GM23338 (cell line): ENCODE results near the gene CFAP157. TPM values are rescaled to one million over a fixed set of nuclear protein-coding genes. Genes with fewer than 3 reads are reported as not detected.

Experiments used
- ATAC-seq: fragments of 200-7000 bp; cut with Tn5 transposase; 3 replicates; pipeline ENCODE4 v1.9.1; 2020
- DNase-seq: peaks from one replicate; pipeline ENCODE4 v3.0.0-alpha.2; 2015; ENCODE audit warnings: low spot score
- H2AFZ ChIP-seq: fragments of 200-600 bp; sonication (generic); 2 replicates; pipeline ENCODE4 v1.8.0; 2016; ENCODE audit warnings: antibody characterized with exemption, mild to moderate bottlenecking, moderate library complexity
- H3F3A ChIP-seq: fragments of 200-600 bp; sonication (generic); replicated peaks from 2 replicates; pipeline ENCODE4 v1.8.0; 2017; ENCODE audit warnings: antibody characterized with exemption, mixed run types, low read depth
- H3K27ac ChIP-seq: fragments of 200-600 bp; sonication (generic); 2 replicates; pipeline ENCODE4 v1.6.1; 2016; ENCODE audit warnings: low read depth
- H3K27me3 ChIP-seq: fragments of 200-600 bp; sonication (generic); 2 replicates; pipeline ENCODE4 v1.8.0; 2016; ENCODE audit warnings: mild to moderate bottlenecking, mixed run types, moderate library complexity; ENCODE audit not compliant: insufficient read depth
- H3K36me3 ChIP-seq: fragments of 200-600 bp; sonication (generic); 2 replicates; pipeline ENCODE4 v1.8.0; 2016; ENCODE audit warnings: mild to moderate bottlenecking; ENCODE audit not compliant: insufficient read depth
- H3K4me1 ChIP-seq: fragments of 200-600 bp; sonication (generic); 2 replicates; pipeline ENCODE4 v1.8.0; 2016; ENCODE audit warnings: mild to moderate bottlenecking, moderate library complexity; ENCODE audit not compliant: insufficient read depth
- H3K4me2 ChIP-seq: fragments of 200-600 bp; sonication (generic); 2 replicates; pipeline ENCODE4 v1.7.1; 2017; ENCODE audit warnings: mixed run types
- H3K4me3 ChIP-seq: fragments of 200-600 bp; sonication (generic); 2 replicates; pipeline ENCODE4 v1.6.1; 2016; ENCODE audit warnings: mixed run types
- H3K79me2 ChIP-seq: fragments of 200-600 bp; sonication (generic); replicated peaks from 2 replicates; pipeline ENCODE4 v1.8.0; 2017; ENCODE audit warnings: mild to moderate bottlenecking; ENCODE audit not compliant: insufficient read depth
- H3K9me2 ChIP-seq: fragments of 200-600 bp; sonication (generic); 2 replicates; pipeline ENCODE4 v1.8.0; 2017; ENCODE audit not compliant: insufficient read depth
- H4K20me1 ChIP-seq: fragments of 200-600 bp; sonication (generic); replicated peaks from 2 replicates; pipeline ENCODE4 v1.8.0; 2017; ENCODE audit warnings: mild to moderate bottlenecking; ENCODE audit not compliant: insufficient read depth
- H3K27ac Mint-ChIP-seq: 2 replicates; pipeline ENCODE4 v1.8.0; 2020; ENCODE audit warnings: inconsistent platforms, mild to moderate bottlenecking, moderate library complexity, mixed read lengths
- H3K27me3 Mint-ChIP-seq: 3 replicates; pipeline ENCODE4 v1.8.0; 2022; ENCODE audit warnings: low read depth, mild to moderate bottlenecking, moderate library complexity, mixed read lengths, inconsistent platforms; ENCODE audit not compliant: insufficient read depth, poor library complexity
- H3K36me3 Mint-ChIP-seq: 3 replicates; pipeline ENCODE4 v1.8.0; 2021; ENCODE audit warnings: low read depth, mild to moderate bottlenecking, inconsistent platforms, moderate library complexity, mixed read lengths
- H3K4me1 Mint-ChIP-seq: 3 replicates; pipeline ENCODE4 v1.8.0; 2020; ENCODE audit warnings: mild to moderate bottlenecking, inconsistent platforms, mixed read lengths
- H3K4me3 Mint-ChIP-seq: 3 replicates; pipeline ENCODE4 v1.8.0; 2021; ENCODE audit warnings: moderate library complexity, mild to moderate bottlenecking, inconsistent platforms, mixed read lengths
- H3K9me3 Mint-ChIP-seq: 3 replicates; pipeline ENCODE4 v1.8.0; 2020; ENCODE audit warnings: moderate library complexity, mild to moderate bottlenecking, inconsistent platforms, mixed read lengths
- EZH2phosphoT487 ChIP-seq: fragments of 200-600 bp; sonication (generic); IDR thresholded peaks from one replicate; pipeline ENCODE4 v1.8.1; 2018; ENCODE audit warnings: antibody characterized with exemption; ENCODE audit not compliant: unreplicated experiment
- ZNF331 ChIP-seq: fragments of 250-450 bp; sonication (Bioruptor Pico); IDR thresholded peaks from 2 replicates; pipeline ENCODE4 v1.5.0; 2020; ENCODE audit warnings: low read depth, mild to moderate bottlenecking, moderate library complexity
- polyA plus RNA-seq: library from polyadenylated mRNA; unstranded; fragments of >200 nt; fragmentation: Nextera tagmentation; extraction: Ambion mirVana; gene quantifications from 2 replicates; pipeline ENCODE4 v1.2.1, GENCODE V29; 2016
- total RNA-seq: library from RNA; depleted of rRNA; stranded (reverse); fragments of >200 nt; shearing (Covaris generic); gene quantifications from 2 replicates; pipeline ENCODE4 v1.2.3, GENCODE V29; 2014
- TF ChIP-seq, protein P1 (sequence below): fragments of 250-450 bp; sonication (Bioruptor Pico); IDR thresholded peaks from 2 replicates; pipeline ENCODE4 v1.5.0; 2020; ENCODE audit warnings: mild to moderate bottlenecking, moderate library complexity
- TF ChIP-seq, protein P2 (sequence below), 2 experiments: fragments of 200-600 bp in 1 of 2; sonication (generic) in 1 of 2; conservative IDR thresholded peaks; 2 replicates each; pipeline versions ENCODE4 v1.5.1 to v1.6.1; 2016 to 2017; ENCODE audit warnings: antibody characterized with exemption in 2 of 2, low read depth in 2 of 2, mild to moderate bottlenecking in 2 of 2, moderate library complexity in 1 of 2
- TF ChIP-seq, protein P3 (sequence below): IDR thresholded peaks from one replicate; pipeline ENCODE4 v1.6.1; 2018; ENCODE audit warnings: antibody characterized with exemption; ENCODE audit not compliant: unreplicated experiment

The CFAP157 gene
- total and polyA plus RNA-seq, 2 experiments from 2014 or later, result 0.17 to 0.55 TPM

DNA sequence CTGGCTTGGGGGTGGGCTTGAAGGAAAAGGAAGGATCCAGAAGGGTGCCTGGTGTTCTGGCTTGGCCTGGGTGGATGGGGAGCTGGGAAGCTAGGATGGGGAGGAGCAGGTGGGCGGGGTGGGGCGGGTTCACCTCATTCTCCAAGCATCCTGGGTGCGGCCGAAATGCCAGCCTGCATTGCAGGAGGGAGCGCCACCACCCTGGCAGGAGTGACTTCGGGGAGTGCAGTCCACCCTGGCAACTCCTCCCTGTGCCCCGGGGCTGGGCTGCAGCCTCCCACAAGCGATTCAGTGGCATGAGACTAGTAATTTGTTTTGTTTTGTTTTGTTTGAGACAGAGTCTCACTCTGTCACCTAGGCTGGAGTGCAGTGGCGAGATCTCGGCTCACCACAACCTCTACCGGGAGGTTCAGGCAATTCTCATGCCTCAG lies 14.6 kb downstream of the CFAP157 start:
- H3K27ac Mint-ChIP-seq, result no peak overlapping the region
- no peak overlapping the region for H3K4me3 Mint-ChIP-seq

DNA sequence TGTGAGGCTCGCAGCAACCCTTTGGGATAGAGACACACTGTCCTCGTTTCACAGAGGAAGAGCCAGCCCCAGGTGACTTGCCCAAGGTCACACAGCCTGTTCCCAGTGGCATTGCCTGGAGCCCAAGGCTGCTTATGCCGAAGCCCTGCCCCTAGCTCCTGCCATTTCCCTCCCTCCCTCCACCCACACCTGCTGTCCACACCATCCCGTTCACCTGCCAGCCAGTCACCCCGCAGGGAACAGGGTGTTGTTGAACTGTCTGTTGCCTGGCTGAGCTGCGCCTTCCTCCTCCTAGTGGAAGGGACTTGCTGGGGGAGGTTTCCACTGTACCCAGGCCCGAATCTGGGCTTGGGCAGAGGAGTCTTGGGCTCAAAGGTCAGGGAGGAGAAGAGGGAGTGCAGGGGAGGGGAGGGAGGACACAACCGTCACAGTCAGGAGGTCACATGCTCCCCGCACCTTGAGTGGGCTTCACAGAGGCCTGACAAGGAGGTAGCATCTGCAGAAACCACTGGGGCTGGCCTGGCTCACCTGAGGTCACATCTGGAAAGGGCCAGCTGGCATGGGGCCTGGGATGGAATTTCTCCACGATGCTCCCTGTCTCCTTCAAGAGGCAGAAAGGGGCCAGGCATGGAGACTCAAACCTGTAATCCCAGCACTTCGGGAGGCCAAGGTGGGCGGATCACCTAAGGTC lies 15.4 kb downstream of the CFAP157 start:
- Histone ChIP-seq H3K27me3 (no peaks in the 10 kb centered on the region), H3K36me3 (no peaks in the 10 kb centered on the region), H3K27ac (peak overlapping the region; percentile 63; the same call in 1 of the 2 replicates), H3K4me2 (no peak overlapping the region), H4K20me1 (no peaks in the 10 kb centered on the region), H3F3A (0 out of 2 replicates have a peak, but pooled peaks cover 3% of the 10 kb centered on the region), H3K9me2 (no peaks in the 10 kb centered on the region), H3K4me1 (peaks cover 10% of the 10 kb centered on the region), H2AFZ (no peak overlapping the region), H3K79me2 (no peaks in the 10 kb centered on the region), H3K4me3 (no peak overlapping the region)
- DNase-seq, result no peak
- H3K27ac Mint-ChIP-seq, result no peak overlapping the region
- no peaks in the 10 kb centered on the region for H3K9me3 Mint-ChIP-seq
- H3K4me3 Mint-ChIP-seq, result no peak overlapping the region
- no peaks in the 10 kb centered on the region for H3K36me3 Mint-ChIP-seq
- H3K27me3 Mint-ChIP-seq, result peaks cover 8% of the 10 kb centered on the region
- no peak for ATAC-seq
- H3K4me1 Mint-ChIP-seq, result peaks cover 14% of the 10 kb centered on the region
- TF ChIP-seq ZNF331 (CRISPR knock-in tag) (no peak), EZH2phosphoT487 (no peak)
- TF ChIP-seq, protein P1, sequence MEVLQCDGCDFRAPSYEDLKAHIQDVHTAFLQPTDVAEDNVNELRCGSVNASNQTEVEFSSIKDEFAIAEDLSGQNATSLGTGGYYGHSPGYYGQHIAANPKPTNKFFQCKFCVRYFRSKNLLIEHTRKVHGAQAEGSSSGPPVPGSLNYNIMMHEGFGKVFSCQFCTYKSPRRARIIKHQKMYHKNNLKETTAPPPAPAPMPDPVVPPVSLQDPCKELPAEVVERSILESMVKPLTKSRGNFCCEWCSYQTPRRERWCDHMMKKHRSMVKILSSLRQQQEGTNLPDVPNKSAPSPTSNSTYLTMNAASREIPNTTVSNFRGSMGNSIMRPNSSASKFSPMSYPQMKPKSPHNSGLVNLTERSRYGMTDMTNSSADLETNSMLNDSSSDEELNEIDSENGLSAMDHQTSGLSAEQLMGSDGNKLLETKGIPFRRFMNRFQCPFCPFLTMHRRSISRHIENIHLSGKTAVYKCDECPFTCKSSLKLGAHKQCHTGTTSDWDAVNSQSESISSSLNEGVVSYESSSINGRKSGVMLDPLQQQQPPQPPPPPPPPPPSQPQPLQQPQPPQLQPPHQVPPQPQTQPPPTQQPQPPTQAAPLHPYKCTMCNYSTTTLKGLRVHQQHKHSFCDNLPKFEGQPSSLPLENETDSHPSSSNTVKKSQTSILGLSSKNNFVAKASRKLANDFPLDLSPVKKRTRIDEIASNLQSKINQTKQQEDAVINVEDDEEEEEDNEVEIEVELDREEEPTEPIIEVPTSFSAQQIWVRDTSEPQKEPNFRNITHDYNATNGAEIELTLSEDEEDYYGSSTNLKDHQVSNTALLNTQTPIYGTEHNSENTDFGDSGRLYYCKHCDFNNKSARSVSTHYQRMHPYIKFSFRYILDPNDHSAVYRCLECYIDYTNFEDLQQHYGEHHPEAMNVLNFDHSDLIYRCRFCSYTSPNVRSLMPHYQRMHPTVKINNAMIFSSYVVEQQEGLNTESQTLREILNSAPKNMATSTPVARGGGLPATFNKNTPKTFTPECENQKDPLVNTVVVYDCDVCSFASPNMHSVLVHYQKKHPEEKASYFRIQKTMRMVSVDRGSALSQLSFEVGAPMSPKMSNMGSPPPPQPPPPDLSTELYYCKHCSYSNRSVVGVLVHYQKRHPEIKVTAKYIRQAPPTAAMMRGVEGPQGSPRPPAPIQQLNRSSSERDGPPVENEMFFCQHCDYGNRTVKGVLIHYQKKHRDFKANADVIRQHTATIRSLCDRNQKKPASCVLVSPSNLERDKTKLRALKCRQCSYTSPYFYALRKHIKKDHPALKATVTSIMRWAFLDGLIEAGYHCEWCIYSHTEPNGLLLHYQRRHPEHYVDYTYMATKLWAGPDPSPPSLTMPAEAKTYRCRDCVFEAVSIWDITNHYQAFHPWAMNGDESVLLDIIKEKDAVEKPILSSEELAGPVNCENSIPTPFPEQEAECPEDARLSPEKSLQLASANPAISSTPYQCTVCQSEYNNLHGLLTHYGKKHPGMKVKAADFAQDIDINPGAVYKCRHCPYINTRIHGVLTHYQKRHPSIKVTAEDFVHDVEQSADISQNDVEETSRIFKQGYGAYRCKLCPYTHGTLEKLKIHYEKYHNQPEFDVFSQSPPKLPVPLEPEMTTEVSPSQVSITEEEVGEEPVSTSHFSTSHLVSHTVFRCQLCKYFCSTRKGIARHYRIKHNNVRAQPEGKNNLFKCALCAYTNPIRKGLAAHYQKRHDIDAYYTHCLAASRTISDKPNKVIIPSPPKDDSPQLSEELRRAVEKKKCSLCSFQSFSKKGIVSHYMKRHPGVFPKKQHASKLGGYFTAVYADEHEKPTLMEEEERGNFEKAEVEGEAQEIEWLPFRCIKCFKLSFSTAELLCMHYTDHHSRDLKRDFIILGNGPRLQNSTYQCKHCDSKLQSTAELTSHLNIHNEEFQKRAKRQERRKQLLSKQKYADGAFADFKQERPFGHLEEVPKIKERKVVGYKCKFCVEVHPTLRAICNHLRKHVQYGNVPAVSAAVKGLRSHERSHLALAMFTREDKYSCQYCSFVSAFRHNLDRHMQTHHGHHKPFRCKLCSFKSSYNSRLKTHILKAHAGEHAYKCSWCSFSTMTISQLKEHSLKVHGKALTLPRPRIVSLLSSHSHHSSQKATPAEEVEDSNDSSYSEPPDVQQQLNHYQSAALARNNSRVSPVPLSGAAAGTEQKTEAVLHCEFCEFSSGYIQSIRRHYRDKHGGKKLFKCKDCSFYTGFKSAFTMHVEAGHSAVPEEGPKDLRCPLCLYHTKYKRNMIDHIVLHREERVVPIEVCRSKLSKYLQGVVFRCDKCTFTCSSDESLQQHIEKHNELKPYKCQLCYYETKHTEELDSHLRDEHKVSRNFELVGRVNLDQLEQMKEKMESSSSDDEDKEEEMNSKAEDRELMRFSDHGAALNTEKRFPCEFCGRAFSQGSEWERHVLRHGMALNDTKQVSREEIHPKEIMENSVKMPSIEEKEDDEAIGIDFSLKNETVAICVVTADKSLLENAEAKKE (CRISPR knock-in tag), result no peak
- TF ChIP-seq, protein P2, sequence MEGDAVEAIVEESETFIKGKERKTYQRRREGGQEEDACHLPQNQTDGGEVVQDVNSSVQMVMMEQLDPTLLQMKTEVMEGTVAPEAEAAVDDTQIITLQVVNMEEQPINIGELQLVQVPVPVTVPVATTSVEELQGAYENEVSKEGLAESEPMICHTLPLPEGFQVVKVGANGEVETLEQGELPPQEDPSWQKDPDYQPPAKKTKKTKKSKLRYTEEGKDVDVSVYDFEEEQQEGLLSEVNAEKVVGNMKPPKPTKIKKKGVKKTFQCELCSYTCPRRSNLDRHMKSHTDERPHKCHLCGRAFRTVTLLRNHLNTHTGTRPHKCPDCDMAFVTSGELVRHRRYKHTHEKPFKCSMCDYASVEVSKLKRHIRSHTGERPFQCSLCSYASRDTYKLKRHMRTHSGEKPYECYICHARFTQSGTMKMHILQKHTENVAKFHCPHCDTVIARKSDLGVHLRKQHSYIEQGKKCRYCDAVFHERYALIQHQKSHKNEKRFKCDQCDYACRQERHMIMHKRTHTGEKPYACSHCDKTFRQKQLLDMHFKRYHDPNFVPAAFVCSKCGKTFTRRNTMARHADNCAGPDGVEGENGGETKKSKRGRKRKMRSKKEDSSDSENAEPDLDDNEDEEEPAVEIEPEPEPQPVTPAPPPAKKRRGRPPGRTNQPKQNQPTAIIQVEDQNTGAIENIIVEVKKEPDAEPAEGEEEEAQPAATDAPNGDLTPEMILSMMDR (conservative IDR thresholded peaks at IDR 0.05; ENCODE audit: low read depth in 2 of 2), result no peak

More for the DNA sequence above, 14.6 kb downstream of the CFAP157 start:
- H3K4me2 ChIP-seq, result no peak overlapping the region
- H3K4me3 ChIP-seq, result no peak overlapping the region
- no peak overlapping the region for H3K27ac ChIP-seq
- no peak overlapping the region for H2AFZ ChIP-seq
- Mint-ChIP-seq H3K4me1 (peaks cover 14% of the 10 kb centered on the region), H3K27me3 (peaks cover 8% of the 10 kb centered on the region), H3K36me3 (no peaks in the 10 kb centered on the region), H3K9me3 (no peaks in the 10 kb centered on the region)
- no peaks in the 10 kb centered on the region for H3K36me3 ChIP-seq
- no peaks in the 10 kb centered on the region for H3K27me3 ChIP-seq
- no peak for DNase-seq
- 0 out of 2 replicates have a peak, but pooled peaks cover 3% of the 10 kb centered on the region for H3F3A ChIP-seq
- no peaks in the 10 kb centered on the region for H3K79me2 ChIP-seq
- TF ChIP-seq EZH2phosphoT487, result no peak
- TF ChIP-seq, protein P3, sequence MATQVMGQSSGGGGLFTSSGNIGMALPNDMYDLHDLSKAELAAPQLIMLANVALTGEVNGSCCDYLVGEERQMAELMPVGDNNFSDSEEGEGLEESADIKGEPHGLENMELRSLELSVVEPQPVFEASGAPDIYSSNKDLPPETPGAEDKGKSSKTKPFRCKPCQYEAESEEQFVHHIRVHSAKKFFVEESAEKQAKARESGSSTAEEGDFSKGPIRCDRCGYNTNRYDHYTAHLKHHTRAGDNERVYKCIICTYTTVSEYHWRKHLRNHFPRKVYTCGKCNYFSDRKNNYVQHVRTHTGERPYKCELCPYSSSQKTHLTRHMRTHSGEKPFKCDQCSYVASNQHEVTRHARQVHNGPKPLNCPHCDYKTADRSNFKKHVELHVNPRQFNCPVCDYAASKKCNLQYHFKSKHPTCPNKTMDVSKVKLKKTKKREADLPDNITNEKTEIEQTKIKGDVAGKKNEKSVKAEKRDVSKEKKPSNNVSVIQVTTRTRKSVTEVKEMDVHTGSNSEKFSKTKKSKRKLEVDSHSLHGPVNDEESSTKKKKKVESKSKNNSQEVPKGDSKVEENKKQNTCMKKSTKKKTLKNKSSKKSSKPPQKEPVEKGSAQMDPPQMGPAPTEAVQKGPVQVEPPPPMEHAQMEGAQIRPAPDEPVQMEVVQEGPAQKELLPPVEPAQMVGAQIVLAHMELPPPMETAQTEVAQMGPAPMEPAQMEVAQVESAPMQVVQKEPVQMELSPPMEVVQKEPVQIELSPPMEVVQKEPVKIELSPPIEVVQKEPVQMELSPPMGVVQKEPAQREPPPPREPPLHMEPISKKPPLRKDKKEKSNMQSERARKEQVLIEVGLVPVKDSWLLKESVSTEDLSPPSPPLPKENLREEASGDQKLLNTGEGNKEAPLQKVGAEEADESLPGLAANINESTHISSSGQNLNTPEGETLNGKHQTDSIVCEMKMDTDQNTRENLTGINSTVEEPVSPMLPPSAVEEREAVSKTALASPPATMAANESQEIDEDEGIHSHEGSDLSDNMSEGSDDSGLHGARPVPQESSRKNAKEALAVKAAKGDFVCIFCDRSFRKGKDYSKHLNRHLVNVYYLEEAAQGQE, result no peak
- ATAC-seq, result no peak
- H3K4me1 ChIP-seq, result peaks cover 10% of the 10 kb centered on the region
- H3K9me2 ChIP-seq, result no peaks in the 10 kb centered on the region
- H4K20me1 ChIP-seq, result no peaks in the 10 kb centered on the region
